Calu3 (cell line): Measurements from ENCODE around the gene COL7A1. TPM values are rescaled to one million over a fixed set of nuclear protein-coding genes. Genes with fewer than 3 reads are reported as not detected.

Source experiments
- BruUV-seq: library from RNA; stranded (reverse); fragments of 400-500 nt; replicated peaks from 2 replicates; lab custom pipeline; 2021; lab: Mats Ljungman, UMichigan
- CTCF ChIA-PET: fragments of 300-600 bp; sonication (Branson Sonifier 250); formaldehyde crosslinking; loops from one replicate; lab custom pipeline; 2022; ENCODE audit warnings: antibody characterized with exemption; lab: Charles Lee
- DNase-seq: peaks from one replicate; pipeline ENCODE4 v3.0.0; 2022
- H3K27ac Mint-ChIP-seq: one replicate; pipeline ENCODE4 v1.8.0; 2022; ENCODE audit warnings: mixed read lengths; ENCODE audit not compliant: unreplicated experiment
- H3K27me3 Mint-ChIP-seq: one replicate; pipeline ENCODE4 v1.8.0; 2022; ENCODE audit warnings: mixed read lengths; ENCODE audit not compliant: unreplicated experiment
- H3K36me3 Mint-ChIP-seq: one replicate; pipeline ENCODE4 v1.8.0; 2022; ENCODE audit warnings: mild to moderate bottlenecking, moderate library complexity, mixed read lengths; ENCODE audit not compliant: insufficient read depth, unreplicated experiment
- H3K4me1 Mint-ChIP-seq: one replicate; pipeline ENCODE4 v1.8.0; 2022; ENCODE audit warnings: mild to moderate bottlenecking, low read depth, mixed read lengths; ENCODE audit not compliant: unreplicated experiment
- H3K4me3 Mint-ChIP-seq: one replicate; pipeline ENCODE4 v1.8.0; 2022; ENCODE audit warnings: mild to moderate bottlenecking, low read depth, moderate library complexity, mixed read lengths; ENCODE audit not compliant: unreplicated experiment
- H3K9me3 Mint-ChIP-seq: one replicate; pipeline ENCODE4 v1.8.0; 2022; ENCODE audit warnings: low read depth, mixed read lengths; ENCODE audit not compliant: unreplicated experiment
- intact Hi-C: fragments of 100-400 bp; cut with micrococcal nuclease; formaldehyde crosslinking; loops from one replicate; pipeline ENCODE4 v1.10.0; 2022; ENCODE audit not compliant: unreplicated experiment
- total RNA-seq: library from RNA; stranded (reverse); gene quantifications from 2 replicates; pipeline ENCODE4 v1.2.3, GENCODE V29; 2022
- TF ChIP-seq, protein P1 (sequence below): fragments of 200-600 bp; IDR thresholded peaks from one replicate; pipeline ENCODE4 v1.8.0; 2022; ENCODE audit warnings: antibody characterized with exemption; ENCODE audit not compliant: unreplicated experiment

The COL7A1 gene
- total RNA-seq, 1 experiment from 2014 or later = 13.9 TPM

GRCh38 chr3:48576647-48577046 is 18.5 kb downstream of the COL7A1 start:
- H3K4me3 Mint-ChIP-seq = no peak overlapping the region
- TF ChIP-seq, protein P1, sequence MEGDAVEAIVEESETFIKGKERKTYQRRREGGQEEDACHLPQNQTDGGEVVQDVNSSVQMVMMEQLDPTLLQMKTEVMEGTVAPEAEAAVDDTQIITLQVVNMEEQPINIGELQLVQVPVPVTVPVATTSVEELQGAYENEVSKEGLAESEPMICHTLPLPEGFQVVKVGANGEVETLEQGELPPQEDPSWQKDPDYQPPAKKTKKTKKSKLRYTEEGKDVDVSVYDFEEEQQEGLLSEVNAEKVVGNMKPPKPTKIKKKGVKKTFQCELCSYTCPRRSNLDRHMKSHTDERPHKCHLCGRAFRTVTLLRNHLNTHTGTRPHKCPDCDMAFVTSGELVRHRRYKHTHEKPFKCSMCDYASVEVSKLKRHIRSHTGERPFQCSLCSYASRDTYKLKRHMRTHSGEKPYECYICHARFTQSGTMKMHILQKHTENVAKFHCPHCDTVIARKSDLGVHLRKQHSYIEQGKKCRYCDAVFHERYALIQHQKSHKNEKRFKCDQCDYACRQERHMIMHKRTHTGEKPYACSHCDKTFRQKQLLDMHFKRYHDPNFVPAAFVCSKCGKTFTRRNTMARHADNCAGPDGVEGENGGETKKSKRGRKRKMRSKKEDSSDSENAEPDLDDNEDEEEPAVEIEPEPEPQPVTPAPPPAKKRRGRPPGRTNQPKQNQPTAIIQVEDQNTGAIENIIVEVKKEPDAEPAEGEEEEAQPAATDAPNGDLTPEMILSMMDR = no peak
- H3K27me3 Mint-ChIP-seq = no peaks in the 10 kb centered on the region
- BruUV-seq = no TSS peak
- no peak for DNase-seq
- no peaks in the 10 kb centered on the region for H3K36me3 Mint-ChIP-seq
- no peaks in the 10 kb centered on the region for H3K4me1 Mint-ChIP-seq
- intact Hi-C loops = no loop called here
- CTCF ChIA-PET = interaction anchor here (0.6 to 0.9 kb wide), 2 partner anchors 16 to 19 kb away, joined by 3 read pairs; no protein-coding TSS in a partner anchor
- H3K9me3 Mint-ChIP-seq = no peaks in the 10 kb centered on the region
- H3K27ac Mint-ChIP-seq = no peak overlapping the region

- H3K4me1 Mint-ChIP-seq = no peaks in the 10 kb centered on the region
- TF ChIP-seq, protein P1 = no peak
- no TSS peak for BruUV-seq
- DNase-seq = no peak
- no peaks in the 10 kb centered on the region for H3K9me3 Mint-ChIP-seq
- no peak overlapping the region for H3K4me3 Mint-ChIP-seq
- no peak overlapping the region for H3K27ac Mint-ChIP-seq
- CTCF ChIA-PET = no interaction called here
- H3K27me3 Mint-ChIP-seq = no peaks in the 10 kb centered on the region
- intact Hi-C loops = no loop called here
- H3K36me3 Mint-ChIP-seq = no peaks in the 10 kb centered on the region
Measured at GRCh38 chr3:48575366-48575765, 19.8 kb downstream of the COL7A1 start.

- DNase-seq = no peak
- Mint-ChIP-seq H3K27me3 (no peaks in the 10 kb centered on the region), H3K9me3 (no peaks in the 10 kb centered on the region), H3K4me1 (no peaks in the 10 kb centered on the region), H3K27ac (no peak overlapping the region), H3K36me3 (no peaks in the 10 kb centered on the region), H3K4me3 (no peak overlapping the region)
- BruUV-seq = no TSS peak
- TF ChIP-seq, protein P1 = no peak
- CTCF ChIA-PET = no interaction called here
- intact Hi-C loops = no loop called here
Measured at GRCh38 chr3:48573973-48574585, 21.1 kb downstream of the COL7A1 start.

DNA sequence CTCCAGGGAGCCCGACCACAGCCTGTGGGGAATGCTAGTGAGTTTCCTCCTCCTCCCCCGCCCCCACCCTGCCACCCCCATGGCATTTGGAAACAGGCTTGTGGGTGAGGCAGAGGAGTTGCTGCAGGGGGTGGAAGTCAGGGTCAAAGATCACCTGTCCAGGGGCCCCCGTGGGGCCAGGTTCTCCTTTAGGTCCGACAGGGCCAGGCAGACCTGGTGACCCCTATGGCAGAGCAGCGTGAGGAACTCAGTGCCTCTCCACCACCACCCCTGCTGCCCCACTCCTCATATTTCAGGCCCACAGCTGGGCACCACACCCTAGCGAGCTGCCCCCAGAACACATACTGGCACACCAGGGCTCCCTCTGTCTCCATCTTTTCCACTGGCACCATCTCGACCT is 22.6 kb downstream of the COL7A1 start:
- H3K27ac Mint-ChIP-seq = no peak overlapping the region
- H3K9me3 Mint-ChIP-seq = no peaks in the 10 kb centered on the region
- CTCF ChIA-PET = no interaction called here
- H3K36me3 Mint-ChIP-seq = no peaks in the 10 kb centered on the region
- no peaks in the 10 kb centered on the region for H3K27me3 Mint-ChIP-seq
- no peak for DNase-seq
- no peaks in the 10 kb centered on the region for H3K4me1 Mint-ChIP-seq
- TF ChIP-seq, protein P1 = no peak
- intact Hi-C loops = no loop called here
- no peak overlapping the region for H3K4me3 Mint-ChIP-seq
- BruUV-seq = no TSS peak
